A673 (cell line): ENCODE measurements around the gene KDM5D. TPM values are rescaled to one million over a fixed set of nuclear protein-coding genes. Genes with fewer than 3 reads are reported as not detected.

Experiments
- BruUV-seq: library from RNA; stranded (reverse); fragments of 400-500 nt; replicated peaks from 2 replicates; lab custom pipeline; 2021; lab: Mats Ljungman, UMichigan
- CTCF ChIA-PET: fragments of 300-600 bp; sonication (Branson Sonifier 250); formaldehyde crosslinking; loops from one replicate; lab custom pipeline; 2022; ENCODE audit warnings: antibody characterized with exemption; lab: Charles Lee
- POLR2A ChIA-PET: fragments of 300-600 bp; sonication (Branson Sonifier 250); formaldehyde crosslinking; loops from one replicate; lab custom pipeline; 2022; ENCODE audit warnings: antibody characterized with exemption; ENCODE audit not compliant: low non-redundant PET; lab: Charles Lee
- DNase-seq: peaks from one replicate; pipeline ENCODE4 v3.0.0-alpha.2; 2015; ENCODE audit warnings: low spot score
- H3K27ac ChIP-seq: fragments of 200-600 bp; sonication (generic); 2 replicates; pipeline ENCODE4 v1.5.1; 2016; ENCODE audit warnings: mixed run types, low read depth, mild to moderate bottlenecking, mixed read lengths, antibody characterized with exemption, low read length; ENCODE audit not compliant: poor library complexity, severe bottlenecking
- H3K27me3 ChIP-seq: fragments of 200-600 bp; sonication (generic); replicated peaks from 2 replicates; pipeline ENCODE4 v1.6.1; 2017; ENCODE audit warnings: mixed run types, low read depth, mild to moderate bottlenecking, mixed read lengths, antibody characterized with exemption, low read length; ENCODE audit not compliant: insufficient read depth, poor library complexity
- H3K36me3 ChIP-seq: fragments of 200-600 bp; sonication (generic); 2 replicates; pipeline ENCODE4 v1.6.1; 2016; ENCODE audit warnings: mixed run types, mild to moderate bottlenecking, mixed read lengths, antibody characterized with exemption, low read length; ENCODE audit not compliant: insufficient read depth, poor library complexity, severe bottlenecking
- H3K4me1 ChIP-seq: fragments of 200-600 bp; sonication (generic); 2 replicates; pipeline ENCODE4 v1.6.1; 2017; ENCODE audit warnings: mixed run types, mild to moderate bottlenecking, mixed read lengths, antibody characterized with exemption, low read length; ENCODE audit not compliant: insufficient read depth, poor library complexity, severe bottlenecking
- H3K4me3 ChIP-seq: fragments of 200-600 bp; sonication (generic); 2 replicates; pipeline ENCODE4 v1.5.1; 2016; ENCODE audit warnings: low read depth, mixed run types, mild to moderate bottlenecking, mixed read lengths, low read length; ENCODE audit not compliant: poor library complexity, severe bottlenecking
- H3K9me3 ChIP-seq: fragments of 200-600 bp; sonication (generic); 2 replicates; pipeline ENCODE4 v1.6.1; 2016; ENCODE audit warnings: mixed run types, low read depth, mild to moderate bottlenecking, mixed read lengths, antibody characterized with exemption, low read length; ENCODE audit not compliant: poor library complexity, severe bottlenecking
- CTCF ChIP-seq: fragments of 300-800, 200-600 bp; sonication (generic); conservative IDR thresholded peaks from 2 replicates; pipeline ENCODE4 v1.5.1; 2017; ENCODE audit warnings: low read depth, mild to moderate bottlenecking, antibody characterized with exemption, low read length, moderate library complexity, mixed read lengths
- EZH2 ChIP-seq: fragments of 200-600 bp; sonication (generic); IDR thresholded peaks from 2 replicates; pipeline ENCODE4 v1.6.1; 2017; ENCODE audit warnings: borderline replicate concordance, low read depth, mild to moderate bottlenecking, mixed read lengths, antibody characterized with exemption, low read length; ENCODE audit not compliant: poor library complexity, severe bottlenecking
- intact Hi-C: fragments of 100-400 bp; cut with micrococcal nuclease; formaldehyde crosslinking; loops from one replicate; pipeline ENCODE4 v1.10.0; 2022; ENCODE audit not compliant: unreplicated experiment
- total RNA-seq: library from RNA; stranded (reverse); gene quantifications from 2 replicates; pipeline ENCODE4 v1.2.3, GENCODE V29; 2021

The KDM5D gene
- total RNA-seq, 1 experiment from 2014 or later = not detected

GRCh38 chrY:19706273-19706672, 38.3 kb downstream of the KDM5D start:
- intact Hi-C loops = no loop called here
- BruUV-seq = no TSS peak
- ChIA-PET CTCF (no interaction called here), POLR2A (no interaction called here)
- Histone ChIP-seq H3K4me3 (no peak overlapping the region), H3K27me3 (no peaks in the 10 kb centered on the region), H3K27ac (no peak overlapping the region), H3K36me3 (no peaks in the 10 kb centered on the region), H3K9me3 (no peaks in the 10 kb centered on the region), H3K4me1 (no peaks in the 10 kb centered on the region)
- TF ChIP-seq EZH2 (no peak), CTCF (no peak)
- no peak for DNase-seq

- ChIA-PET POLR2A (no interaction called here), CTCF (no interaction called here)
- H3K27ac ChIP-seq = no peak overlapping the region
- BruUV-seq = no TSS peak
- no peaks in the 10 kb centered on the region for H3K27me3 ChIP-seq
- intact Hi-C loops = no loop called here
- no peaks in the 10 kb centered on the region for H3K9me3 ChIP-seq
- TF ChIP-seq EZH2 (no peak), CTCF (no peak)
- H3K36me3 ChIP-seq = no peaks in the 10 kb centered on the region
- H3K4me1 ChIP-seq = no peaks in the 10 kb centered on the region
- DNase-seq = no peak
- no peak overlapping the region for H3K4me3 ChIP-seq
These were observed 46.0 kb downstream of the KDM5D start for GRCh38 chrY:19698495-19698894.

- TF ChIP-seq EZH2 (no peak), CTCF (no peak)
- intact Hi-C loops = no loop called here
- Histone ChIP-seq H3K9me3 (no peaks in the 10 kb centered on the region), H3K4me3 (no peak overlapping the region), H3K27me3 (no peaks in the 10 kb centered on the region), H3K27ac (no peak overlapping the region), H3K4me1 (no peaks in the 10 kb centered on the region), H3K36me3 (no peaks in the 10 kb centered on the region)
- DNase-seq = no peak
- BruUV-seq = no TSS peak
- ChIA-PET POLR2A (no interaction called here), CTCF (no interaction called here)
These were observed 63.7 kb downstream of the KDM5D start for GRCh38 chrY:19680821-19681220.
